Retina (tissue), 1 donor: ENCODE data around the gene IYD.
"Not testable (repeated sequence)": the region's sequence is repeated elsewhere in the genome, so short reads cannot be mapped to it uniquely, and the experiment has no call there.

Experiments
- DNase-seq: peaks from one replicate; pipeline ENCODE4 v3.0.0-alpha.2; 2016

IYD gene

DNA sequence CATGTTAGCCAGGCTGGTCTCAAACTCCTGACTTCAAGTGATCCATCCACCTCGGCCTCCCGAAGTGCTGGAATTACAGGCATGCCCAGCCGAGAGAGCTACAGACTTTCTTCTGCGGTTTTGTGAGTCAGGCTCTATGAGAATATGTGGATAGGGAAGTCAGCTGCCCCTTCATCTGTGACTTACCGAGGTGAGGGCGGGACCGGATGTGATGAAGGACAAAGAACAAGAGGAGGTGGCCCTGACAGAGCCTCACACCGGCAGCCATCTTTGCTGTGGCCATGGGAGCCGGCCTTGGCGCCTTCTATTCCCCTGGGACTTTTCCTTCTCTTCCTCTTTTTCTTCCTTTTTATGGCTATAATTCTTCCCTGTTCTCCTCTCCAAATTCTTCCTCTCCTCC is 67.0 kb downstream of the IYD start:
- DNase-seq = no peak

DNA sequence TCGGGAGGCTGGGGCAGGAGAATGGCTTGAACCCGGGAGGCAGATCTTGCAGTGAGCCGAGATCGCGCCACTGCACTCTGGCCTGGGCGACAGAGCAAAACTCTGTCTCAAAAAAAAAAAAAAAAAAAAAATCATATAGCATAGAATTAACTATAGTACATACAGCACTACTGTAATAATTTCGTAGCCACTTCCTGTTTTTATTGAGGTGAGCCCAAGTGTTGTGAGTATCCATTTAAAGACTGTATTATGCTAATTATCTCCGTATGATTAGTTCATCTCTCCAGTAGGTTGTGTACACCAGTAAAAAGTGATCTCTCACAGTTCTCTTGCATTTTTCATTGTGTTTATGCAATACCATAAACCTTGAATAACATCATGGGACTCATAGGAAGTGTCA is 70.6 kb downstream of the IYD start:
- no peak for DNase-seq

DNA sequence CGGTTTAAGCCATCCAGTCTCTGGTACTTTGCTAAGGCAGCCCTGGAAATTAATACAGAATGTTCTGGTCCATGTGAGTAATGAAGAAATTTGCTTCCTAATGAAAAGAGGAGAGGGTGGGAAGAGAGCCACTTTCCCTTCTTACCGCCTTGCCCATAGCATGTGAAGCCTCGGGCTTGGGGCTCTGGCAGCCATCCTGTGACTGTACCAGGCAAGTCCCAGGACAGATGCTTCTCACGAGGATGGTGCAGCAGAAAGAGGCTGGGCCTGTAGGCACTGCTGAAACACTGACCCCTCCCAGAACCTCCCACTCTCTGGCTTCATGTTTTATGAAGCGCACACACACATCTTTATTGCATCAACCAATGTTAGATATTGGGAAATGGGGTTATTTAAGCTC is 74.8 kb downstream of the IYD start:
- no peak for DNase-seq

DNA sequence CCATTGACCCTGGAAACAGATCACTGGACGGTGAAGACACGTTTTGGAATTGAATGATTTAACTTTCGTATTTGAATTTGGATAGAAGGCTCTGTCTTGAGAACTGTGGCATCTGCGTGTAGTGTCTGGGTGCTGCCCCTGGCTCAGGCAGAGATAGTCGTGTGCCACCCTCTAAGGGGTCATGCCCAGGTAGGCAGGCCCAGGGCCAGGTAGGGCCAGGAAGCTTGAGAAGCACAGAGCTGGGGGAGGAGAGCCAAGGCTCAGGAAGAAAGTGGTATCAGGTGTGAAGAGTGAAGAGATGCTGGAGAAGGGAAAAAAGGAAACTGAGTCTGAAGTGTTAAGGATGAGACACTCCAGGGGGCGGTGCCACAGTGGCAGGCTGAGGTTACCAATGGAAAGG is 75.5 kb downstream of the IYD start:
- no peak for DNase-seq

DNA sequence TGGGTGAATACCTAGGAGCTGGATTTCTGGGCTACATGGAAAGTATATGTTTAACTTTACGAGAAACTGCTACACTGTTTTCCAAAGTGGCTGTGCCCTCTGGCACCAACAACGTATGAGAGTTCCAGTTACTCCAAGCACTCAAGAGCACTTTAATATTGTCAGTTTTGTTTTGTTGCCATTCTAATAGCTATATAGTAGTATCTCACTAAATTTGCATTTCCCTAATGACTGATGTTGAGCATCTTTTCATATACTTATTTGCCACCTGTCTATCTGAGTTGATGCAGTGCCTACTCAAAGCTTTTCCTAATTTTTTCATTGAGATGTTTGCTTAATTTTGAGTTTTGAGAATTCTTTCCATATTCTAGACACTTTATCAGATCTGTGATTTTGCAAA is 76.7 kb downstream of the IYD start:
- no peak for DNase-seq

DNA sequence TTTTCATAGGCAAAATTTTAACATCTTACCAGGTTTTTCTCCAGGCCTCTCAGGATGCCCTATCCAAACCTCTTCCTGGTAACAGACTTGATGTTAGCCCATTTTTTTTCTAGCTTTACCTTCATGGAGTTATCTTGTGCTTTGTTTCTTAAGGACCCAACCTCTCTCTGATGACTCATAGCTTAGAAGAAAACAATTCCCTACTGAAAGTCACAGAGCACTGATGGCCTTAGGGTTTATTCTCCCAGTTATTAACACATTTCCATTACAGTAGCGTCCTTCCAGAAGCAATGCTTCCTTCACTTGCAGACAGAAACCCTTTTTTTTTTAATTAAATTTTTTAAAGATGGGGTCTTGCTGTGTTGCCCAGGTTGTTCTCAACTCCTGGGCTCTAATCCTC is 79.4 kb downstream of the IYD start:
- no peak for DNase-seq

DNA sequence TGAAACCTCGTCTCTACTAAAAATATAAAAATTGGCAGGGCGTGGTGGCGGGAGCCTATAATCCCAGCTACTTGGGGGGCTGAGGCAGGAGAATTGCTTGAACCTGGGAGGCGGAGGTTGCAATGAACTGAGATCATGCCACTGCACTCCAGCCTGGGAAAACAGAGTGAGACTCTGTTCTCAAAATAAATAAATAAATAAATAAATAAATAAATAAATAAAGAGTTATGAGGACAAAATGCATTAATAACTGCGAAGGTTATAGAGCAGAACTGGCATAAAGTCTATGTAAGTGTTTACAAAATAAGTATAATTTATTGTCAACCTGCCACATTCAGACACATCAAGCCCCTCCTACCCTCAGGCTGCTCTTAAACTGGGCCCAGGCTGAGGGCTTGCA is 80.2 kb downstream of the IYD start:
- DNase-seq = not testable (repeated sequence)

DNA sequence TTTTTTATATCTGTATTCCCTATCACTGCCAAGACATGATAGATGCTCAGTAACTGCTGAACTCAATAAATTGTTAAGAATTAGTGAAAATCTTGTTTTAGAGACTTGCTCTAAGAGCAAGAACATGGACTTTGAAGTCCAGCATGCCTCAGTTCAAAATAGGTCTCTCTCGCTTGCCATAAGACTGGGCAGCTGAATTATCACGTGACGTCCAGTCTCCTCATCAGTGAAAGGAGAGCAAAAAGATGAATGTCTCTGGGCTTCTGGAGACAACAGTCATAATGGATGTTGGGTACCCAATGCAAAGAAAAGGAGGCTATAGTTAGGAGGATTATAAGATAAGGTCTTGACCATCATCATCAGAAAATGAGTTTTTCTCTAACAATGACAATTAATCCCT is 82.1 kb downstream of the IYD start:
- no peak for DNase-seq

DNA sequence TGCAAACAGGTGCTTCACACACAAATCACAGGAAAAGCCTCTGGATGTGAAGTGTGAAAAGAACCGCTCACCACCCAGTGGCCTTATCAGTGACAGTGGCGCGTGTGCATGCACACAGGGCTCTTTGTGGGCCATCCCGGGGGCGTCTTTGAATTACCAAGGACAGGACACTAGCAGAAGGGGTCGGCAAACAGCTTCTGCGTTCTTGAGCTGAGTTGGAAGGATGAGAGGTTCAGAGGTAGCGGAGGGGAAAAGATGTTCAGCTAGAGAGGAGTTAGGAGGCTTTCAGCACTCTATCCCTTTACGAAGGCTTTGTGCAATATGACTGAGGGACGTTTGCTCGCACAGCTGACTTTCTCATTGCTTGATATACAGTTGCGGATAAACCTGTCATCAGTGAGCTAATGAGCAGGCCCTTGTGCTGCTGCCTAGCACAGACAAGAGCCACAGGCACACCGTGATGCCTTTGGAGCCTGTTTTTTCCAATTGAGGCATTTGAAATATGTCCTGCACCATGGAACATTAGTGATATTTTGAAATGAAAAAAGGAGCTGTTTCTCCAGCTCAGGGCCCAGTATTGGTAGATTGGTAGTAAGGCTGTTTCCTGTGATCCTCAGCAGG is 83.1 kb downstream of the IYD start:
- DNase-seq = peak; percentile 81

DNA sequence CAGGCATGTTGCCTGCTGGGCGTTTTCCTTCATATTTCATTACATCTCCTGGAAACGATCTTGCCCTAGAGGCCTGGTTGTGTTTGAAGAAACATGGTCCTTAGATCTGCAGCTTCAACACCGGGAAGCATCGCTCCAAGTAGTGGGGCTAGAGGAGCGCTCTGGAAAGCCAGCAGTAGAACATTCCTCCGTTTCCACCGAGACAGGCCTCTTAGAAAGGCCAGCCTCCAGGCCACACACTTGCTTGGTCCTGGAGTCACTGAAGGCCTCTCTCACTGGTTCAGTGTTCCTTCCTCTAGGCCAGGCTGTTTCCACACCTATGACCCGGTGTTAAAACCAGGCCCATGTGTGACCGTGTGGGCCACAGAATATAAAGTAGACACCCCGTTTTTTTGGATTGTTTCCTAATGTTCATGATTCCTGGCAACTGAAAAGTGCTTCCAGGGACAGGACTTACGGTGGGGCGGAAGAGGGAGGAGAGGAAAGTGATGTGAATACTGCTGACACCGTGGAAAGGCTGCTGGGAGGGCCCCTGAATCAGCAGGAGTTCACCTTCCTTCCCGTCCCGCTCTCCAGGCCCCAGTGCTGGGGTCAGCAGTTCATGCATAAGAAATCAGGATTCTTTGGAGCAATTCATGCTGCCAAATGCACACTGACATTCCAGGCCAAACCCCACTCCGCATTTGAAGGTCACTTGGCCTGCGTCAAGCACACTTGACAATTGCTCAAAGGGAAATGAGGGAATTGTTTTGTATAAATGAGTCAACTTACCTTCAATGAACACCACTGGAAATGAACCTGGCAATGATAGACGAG is 83.8 kb downstream of the IYD start:
- DNase-seq = peak; percentile 79

DNA sequence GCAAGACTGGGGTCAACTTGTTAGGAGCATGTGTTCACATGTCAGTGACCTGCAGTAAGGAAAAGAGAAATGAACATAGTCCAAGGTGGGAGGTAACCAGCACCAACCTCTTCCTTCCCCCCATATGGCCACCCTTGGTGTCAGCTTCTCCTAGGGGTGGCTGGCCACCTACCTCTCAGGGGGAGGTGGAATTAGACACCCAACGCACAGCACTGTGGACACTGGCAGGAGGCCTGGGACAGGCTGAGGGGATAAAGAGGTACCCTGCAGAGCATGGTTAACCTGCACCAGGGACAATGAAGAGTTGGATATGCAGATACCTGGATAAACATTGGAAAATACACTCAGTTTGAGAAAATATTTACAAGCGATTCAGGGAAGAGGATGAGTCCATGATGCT is 84.5 kb downstream of the IYD start:
- no peak for DNase-seq
